ENCODE results near the gene RNF144A. TPM values are rescaled to one million over a fixed set of nuclear protein-coding genes. Genes with fewer than 3 reads are reported as not detected.

The RNF144A gene
- total RNA-seq, 1 experiment from 2014 or later, result 13.0 TPM

GRCh38 chr2:6922201-6922656 lies 5.0 kb downstream of the RNF144A start:
- TF ChIP-seq REST (IDR thresholded peaks at IDR 0.05; ENCODE audit: low read depth) (no peak), RAD21 (IDR thresholded peaks at IDR 0.05; ENCODE audit: low read depth) (peak; percentile 35; the same call in 1 of the 2 replicates), CTCF (IDR thresholded peaks at IDR 0.05 in 2 of 3, conservative IDR thresholded peaks at IDR 0.05 in 1 of 3; ENCODE audit: borderline replicate concordance in 1 of 3, insufficient read depth in 1 of 3, low read depth in 2 of 3, low read length in 2 of 3) (peak in 2 of 3 experiments; percentile 5 to 7; a peak in 2 of 6 replicates)
- intact Hi-C loops (cut with micrococcal nuclease), result no loop called here
- Histone ChIP-seq H3K79me2 (ENCODE audit: insufficient read depth, low read length) (peaks cover 3% of the 10 kb centered on the region), H3K9ac (ENCODE audit: low read length) (no peak overlapping the region), H3K4me2 (ENCODE audit: low read length) (no peak overlapping the region), H3K9me3 (ENCODE audit: control insufficient read depth in 1 of 2, insufficient read depth in 1 of 2, low read depth in 1 of 2, low read length in 2 of 2) (no peaks in the 10 kb centered on the region), H3K36me3 (ENCODE audit: control insufficient read depth in 1 of 2, insufficient read depth in 2 of 2, low read length in 2 of 2) (no peaks in the 10 kb centered on the region), H3K27ac (ENCODE audit: low read depth, low read length) (no peak overlapping the region), H3K4me1 (ENCODE audit: control insufficient read depth in 1 of 2, insufficient read depth in 2 of 2, low read length in 2 of 2) (peaks cover 7 to 17% of the 10 kb centered on the region in 2 experiments; a peak in 3 of 4 replicates), H3K4me3 (replicated peaks in 1 of 2; ENCODE audit: low read depth in 1 of 2, low read length in 2 of 2) (no peak overlapping the region), H3K27me3 (ENCODE audit: insufficient read depth, low read length) (no peaks in the 10 kb centered on the region), H2AFZ (ENCODE audit: low read depth, low read length, poor library complexity, severe bottlenecking) (no peak overlapping the region), H4K20me1 (ENCODE audit: insufficient read depth) (no peaks in the 10 kb centered on the region), H3K9me2 (ENCODE audit: insufficient read depth) (no peaks in the 10 kb centered on the region)
- BruUV-seq (replicated peaks), result no TSS peak
- POLR2A ChIA-PET, result no interaction called here
- RAD21 ChIA-PET (ENCODE audit: low non-redundant PET in 1 of 2, low total read pairs in 2 of 2, uncharacterized antibody in 2 of 2, unreplicated experiment in 2 of 2), result no interaction called here
- CTCF ChIA-PET, result no interaction called here
- ATAC-seq, result peak; percentile 38; the same call in 1 of the 2 replicates
- no peak for DNase-seq (ENCODE audit: low read depth, low spot score)

Measured in HCT116 (cell line).